HG02885 (cell line): ENCODE results near the gene GPHN.

Experiments
- ATAC-seq: cut with Tn5 transposase; IDR thresholded peaks from one replicate; pipeline ENCODE4 v1.9.1; 2021; ENCODE audit warnings: mild to moderate bottlenecking; ENCODE audit not compliant: unreplicated experiment, poor library complexity

GPHN gene

DNA sequence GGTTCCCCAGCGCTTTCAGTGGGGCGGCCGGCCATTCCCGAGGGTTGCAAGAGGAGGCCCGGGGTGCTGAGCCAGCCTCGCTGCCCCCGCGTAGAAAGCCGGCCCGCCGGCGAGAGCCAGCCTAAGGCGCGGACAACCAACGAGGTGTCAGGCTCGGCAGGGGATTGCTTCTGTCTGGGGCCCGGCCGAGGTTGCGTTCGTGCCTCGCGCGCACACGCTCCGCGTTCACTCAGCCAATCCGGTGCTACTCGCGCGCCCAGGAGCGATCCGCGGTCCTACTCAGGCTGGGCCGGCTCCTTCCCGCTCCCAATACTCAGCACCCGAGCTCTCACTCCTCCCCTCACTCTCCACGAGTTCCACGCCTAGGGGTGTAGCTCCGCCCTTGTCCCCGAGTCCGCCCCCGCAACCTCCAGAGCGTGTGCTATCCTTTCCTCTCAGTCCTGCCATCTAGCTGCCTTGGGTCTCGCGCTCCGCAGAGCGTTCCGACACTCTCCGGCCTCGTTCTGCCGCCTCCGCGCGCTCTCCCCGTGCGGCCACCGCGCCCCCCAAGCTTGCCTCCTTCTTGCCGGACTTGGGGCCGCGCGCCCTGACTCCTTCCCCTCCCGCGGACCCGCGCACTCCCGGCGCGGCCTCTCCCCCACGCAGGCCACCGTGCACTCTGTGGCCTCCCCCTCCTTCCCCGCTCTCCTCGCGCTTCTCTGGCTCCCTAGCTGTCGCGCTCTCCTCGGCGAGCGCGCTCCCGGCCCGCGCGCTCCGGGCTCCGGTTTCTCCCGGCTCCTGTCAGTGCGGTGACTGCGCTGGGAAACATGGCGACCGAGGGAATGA lies at the start of gene GPHN:
GPHN (plus strand) TSS at position 426 of the 825 bp plus-strand sequence.
- ATAC-seq: peak; percentile 86

- ATAC-seq: no peak
Measured at GRCh38 chr14:66459603-66460002, 48.3 kb upstream of the GPHN start.

GRCh38 chr14:66464261-66464660 lies 43.7 kb upstream of the GPHN start:
- ATAC-seq: no peak

- ATAC-seq: no peak
Measured at GRCh38 chr14:66468778-66469367, 39.1 kb upstream of the GPHN start.

DNA sequence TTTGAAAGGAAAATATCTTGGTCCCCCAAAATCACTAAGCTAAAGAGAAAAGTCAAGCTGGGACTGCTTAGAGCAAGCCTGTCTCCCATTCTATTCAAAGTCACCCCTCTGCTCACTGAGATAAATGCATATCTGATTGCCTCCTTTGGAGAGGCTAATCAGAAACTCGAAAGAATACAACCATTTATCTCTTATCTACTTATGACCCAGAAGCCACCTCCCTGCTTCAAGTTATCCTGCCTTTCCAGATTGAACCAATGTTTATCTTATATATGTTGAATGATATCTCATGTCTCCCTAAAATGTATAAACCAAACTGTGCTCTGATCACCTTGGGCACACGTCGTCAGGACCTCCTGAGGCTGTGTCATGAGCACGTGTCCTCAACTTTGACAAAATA lies 36.4 kb upstream of the GPHN start:
- no peak for ATAC-seq

DNA sequence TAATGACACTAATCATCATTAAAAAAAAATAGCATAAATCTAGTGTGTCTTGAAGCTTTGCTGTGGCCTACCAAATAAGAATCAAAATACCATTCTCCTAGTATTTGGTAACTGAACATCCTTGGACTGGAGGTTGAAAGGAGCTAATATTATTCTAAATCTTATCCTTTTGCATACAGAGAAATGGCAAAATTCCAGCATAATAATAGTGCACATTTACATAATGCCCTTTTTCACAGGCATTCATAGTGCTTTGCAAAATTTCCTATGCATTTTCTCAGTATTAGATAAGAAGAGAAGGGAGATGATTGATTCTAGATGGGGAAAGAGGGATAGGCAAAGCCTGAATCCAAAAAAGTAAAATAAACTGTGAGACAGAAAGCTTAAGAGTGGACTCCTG lies 35.7 kb upstream of the GPHN start:
- ATAC-seq: no peak

GRCh38 chr14:66473223-66473622 lies 34.7 kb upstream of the GPHN start:
- ATAC-seq: no peak

DNA sequence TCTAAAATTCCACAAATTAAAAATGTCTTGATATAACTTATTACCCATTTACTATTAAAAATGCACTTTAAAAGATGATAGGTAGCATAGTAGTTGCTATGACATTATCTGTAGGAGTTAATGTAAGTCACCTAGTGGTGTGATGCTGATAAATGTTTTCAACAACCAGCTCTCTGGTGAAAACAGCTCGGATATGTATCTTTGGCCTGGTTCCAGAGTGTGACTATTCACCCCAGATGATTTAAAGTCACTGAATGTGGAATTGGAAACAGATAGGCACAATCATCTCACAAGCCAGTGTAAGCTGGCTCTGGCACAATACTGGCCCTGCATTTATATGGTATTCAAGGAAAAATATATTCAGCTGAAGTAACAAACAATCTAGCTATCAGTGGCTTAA lies 31.0 kb upstream of the GPHN start:
- no peak for ATAC-seq

GRCh38 chr14:66477567-66477966 lies 30.4 kb upstream of the GPHN start:
- no peak for ATAC-seq

- ATAC-seq: no peak
Measured at GRCh38 chr14:66482873-66483272, 25.1 kb upstream of the GPHN start.

DNA sequence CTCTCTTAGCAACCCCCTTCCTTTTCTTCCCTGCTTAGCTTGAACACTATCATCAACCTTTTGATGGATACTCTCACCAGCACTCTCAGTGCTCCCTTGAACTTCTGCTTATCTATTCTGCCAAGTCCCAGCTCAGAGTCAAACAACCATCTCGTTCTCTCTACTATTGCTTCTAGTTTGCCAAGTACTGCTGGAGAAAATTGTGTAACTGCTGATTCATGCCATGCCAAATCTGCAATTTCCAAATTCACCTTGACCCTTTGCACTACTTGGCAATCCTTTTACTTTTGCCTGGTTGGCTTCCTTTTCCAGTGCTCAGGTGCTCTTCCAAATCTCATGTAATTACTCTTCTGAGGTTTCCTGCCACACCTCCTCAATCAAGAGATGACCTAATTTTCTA lies 24.6 kb upstream of the GPHN start:
- no peak for ATAC-seq

- no peak for ATAC-seq
Measured at GRCh38 chr14:66485029-66485428, 22.9 kb upstream of the GPHN start.

DNA sequence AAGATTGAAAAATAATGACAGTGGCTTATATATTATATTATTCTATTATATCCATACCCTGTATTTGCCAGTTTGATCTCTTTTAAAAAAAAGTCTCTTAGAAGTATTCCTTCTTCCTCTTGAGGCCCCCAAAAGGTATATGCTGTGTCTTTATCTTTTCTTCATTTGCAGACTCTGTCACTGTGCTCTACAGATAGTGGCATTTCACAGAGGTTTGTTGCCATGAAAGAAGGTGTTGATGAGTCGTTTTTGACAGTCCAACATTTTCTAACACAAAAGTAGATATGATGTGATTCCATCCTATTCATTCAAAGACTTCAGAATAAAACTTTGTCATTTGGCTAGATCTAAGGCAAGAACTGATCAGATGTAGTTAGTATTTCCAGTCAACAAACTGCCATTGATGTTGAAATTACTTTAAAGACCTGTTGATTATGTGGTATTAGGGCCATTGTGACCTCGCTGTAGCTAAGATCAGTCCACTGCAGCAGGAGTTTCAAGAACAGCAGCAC lies 22.0 kb upstream of the GPHN start, which contains the start of gene CCDC196:
CCDC196 (plus strand) TSS at position 462 of the 512 bp plus-strand sequence. CDS start 132 bp downstream, outside the sequence.
- ATAC-seq: no peak

DNA sequence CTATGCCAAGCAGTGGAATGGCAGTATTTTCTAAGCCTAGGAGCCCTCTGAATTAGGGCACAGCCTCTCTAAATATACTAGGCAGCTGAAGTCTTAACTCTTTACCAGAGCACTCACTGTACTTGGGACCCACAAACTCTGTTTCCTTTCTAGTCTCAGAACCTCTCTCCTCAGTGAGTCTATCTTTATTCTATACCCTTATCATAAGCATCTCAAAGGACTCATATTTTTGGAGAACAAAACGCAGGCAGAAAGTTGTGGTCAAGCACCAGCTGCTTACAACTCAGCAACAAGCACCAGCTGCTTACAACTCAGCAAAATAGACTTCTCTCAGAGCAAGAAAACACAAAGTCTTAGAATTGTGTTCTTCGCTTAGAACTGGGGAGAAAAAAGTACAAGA lies 20.8 kb upstream of the GPHN start:
- no peak for ATAC-seq

DNA sequence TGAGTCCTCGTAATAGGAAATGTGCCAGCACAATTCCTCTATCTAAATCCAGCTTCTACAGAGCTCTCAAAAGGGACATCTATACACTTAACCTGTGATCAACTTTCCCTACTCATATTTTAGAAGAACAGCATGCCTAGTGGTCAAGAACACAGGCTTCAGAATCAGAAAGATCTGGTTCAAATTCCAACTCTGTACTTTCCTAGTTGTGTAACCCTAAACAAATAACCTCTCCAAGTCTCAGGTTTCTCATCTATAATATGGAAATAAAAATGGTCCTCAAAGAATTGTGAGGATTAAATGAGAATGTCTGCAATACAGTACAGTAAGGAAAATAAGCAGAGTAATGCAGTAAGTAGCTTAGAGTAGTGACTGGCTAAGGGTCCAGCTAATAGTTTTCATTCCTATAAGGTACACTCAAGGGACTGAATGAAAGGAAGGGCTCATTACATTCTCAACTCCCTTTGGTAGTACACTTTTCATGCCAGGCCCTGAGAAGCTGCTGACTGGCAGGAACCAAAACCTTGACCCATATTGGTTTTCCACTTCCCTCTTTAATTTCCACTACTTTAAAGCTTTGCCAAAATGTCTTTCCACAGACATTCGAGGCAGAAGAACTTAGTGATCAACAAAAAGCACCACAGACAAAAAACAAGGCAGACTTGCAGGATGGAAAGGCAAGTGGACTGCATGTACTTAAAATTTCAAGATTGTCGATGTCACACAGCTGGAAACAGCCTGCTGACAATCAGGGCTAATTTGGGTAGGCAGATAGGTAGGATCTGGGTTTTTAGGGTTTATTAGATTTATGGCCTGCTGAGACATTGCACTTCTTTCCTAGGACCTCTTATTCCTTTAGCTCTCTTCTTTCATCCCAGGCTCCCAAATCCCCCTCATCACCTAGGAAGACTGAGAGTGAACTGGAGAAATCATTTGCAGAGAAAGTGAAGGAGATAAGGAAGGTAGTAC lies 17.5 kb upstream of the GPHN start:
- no peak for ATAC-seq

GRCh38 chr14:66493750-66494149 lies 14.2 kb upstream of the GPHN start:
- ATAC-seq: no peak

DNA sequence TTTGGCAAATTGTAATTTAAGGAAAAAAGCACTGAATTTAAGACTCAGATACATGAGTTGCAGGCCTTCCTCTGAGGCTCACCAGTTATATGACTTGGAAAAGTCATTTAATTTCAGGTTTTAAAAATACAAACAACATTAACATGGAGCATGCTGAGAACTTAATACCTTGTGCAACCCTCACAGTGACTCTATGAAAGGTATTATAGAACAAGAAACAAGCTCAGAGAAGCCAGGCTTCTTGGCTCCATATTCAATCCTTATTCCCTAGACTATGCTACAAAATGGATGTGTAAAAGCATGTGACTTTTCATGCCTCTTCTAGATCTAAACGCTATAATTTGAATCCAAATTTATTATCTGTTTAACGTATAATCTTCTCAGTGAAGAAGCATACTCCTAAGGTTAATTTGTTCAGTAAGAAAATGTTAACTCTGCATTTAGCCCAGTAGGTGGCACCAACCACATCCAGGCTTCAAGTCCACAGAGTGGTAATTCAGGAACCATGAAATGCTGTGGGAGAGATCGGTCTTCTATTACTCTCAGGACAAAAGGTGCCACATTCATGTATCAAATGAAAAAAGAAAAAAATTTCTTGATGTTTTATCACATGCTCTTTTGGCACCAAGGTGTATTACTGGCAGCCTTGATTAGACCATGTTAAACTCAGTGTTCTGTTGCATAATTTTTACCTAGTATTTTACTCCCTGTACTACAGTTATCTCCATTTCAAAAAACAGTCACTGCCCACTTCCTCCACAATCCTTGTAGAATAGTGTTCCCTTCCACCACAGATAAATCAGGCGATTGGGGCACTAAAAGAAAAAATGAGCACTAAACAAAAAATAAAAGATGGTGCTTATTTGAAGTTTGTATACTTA lies 12.5 kb upstream of the GPHN start:
- peak; percentile 74 for ATAC-seq

GRCh38 chr14:66496188-66496807 lies 11.6 kb upstream of the GPHN start:
- ATAC-seq: no peak

DNA sequence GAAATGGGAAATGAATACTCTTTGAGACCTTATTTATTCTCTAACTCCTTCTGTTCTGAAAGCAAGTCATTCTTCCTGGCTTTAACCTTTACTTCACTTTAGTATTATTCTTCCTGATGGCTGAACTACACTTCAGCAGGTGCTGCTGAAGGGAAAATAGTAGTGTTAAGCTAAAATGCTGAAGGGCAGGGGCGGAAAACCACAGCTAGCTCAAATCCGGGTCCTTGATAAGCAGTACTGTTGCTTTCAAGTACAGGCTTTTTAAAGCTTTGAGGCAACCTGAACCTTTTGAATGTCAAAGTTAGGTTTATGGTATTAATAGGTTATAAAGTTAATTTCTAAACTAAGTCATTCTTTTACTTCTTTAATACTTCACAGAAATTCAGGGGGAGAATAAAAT lies 11.0 kb upstream of the GPHN start:
- ATAC-seq: no peak
